Retinal pigment epithelial cell (primary cell): ENCODE results near the gene CAV3.
A peak's percentile ranks its signal among the peaks of the same experiment; 100 is the strongest.

Source experiments
- DNase-seq: peaks from one replicate; pipeline ENCODE4 v3.0.0-alpha.2; 2010; ENCODE audit warnings: low read depth
- H3K4me3 ChIP-seq: 2 replicates; pipeline ENCODE4 v1.5.1; 2011; ENCODE audit warnings: mild to moderate bottlenecking, low read length, control low read depth, moderate library complexity
- TF ChIP-seq, protein P1 (sequence below): conservative IDR thresholded peaks from 2 replicates; pipeline ENCODE4 v1.5.1; 2011; ENCODE audit warnings: low read depth, low read length, control low read depth, inconsistent platforms

Gene CAV3

DNA sequence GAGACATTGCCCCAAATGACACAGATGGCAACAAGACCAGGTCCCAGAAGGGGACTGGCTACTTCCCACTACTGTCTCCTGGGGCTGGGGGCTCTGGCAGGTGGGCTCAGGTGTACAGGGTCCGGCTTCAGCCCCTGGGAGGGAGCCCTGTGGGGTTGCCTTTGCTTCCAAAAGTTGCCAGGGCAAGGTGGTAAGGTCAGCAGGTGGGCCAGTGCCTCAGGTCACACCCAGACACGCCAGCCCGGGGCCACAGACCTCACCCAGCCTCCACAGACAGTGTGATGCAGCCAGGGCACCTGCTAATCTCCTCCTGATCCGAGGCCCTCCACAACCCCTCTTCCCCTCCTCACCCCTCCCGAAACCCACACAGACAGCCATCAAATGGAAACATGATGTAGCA, 28.3 kb downstream of the CAV3 start:
- no peak for DNase-seq
- H3K4me3 ChIP-seq = no peak overlapping the region
- TF ChIP-seq, protein P1, sequence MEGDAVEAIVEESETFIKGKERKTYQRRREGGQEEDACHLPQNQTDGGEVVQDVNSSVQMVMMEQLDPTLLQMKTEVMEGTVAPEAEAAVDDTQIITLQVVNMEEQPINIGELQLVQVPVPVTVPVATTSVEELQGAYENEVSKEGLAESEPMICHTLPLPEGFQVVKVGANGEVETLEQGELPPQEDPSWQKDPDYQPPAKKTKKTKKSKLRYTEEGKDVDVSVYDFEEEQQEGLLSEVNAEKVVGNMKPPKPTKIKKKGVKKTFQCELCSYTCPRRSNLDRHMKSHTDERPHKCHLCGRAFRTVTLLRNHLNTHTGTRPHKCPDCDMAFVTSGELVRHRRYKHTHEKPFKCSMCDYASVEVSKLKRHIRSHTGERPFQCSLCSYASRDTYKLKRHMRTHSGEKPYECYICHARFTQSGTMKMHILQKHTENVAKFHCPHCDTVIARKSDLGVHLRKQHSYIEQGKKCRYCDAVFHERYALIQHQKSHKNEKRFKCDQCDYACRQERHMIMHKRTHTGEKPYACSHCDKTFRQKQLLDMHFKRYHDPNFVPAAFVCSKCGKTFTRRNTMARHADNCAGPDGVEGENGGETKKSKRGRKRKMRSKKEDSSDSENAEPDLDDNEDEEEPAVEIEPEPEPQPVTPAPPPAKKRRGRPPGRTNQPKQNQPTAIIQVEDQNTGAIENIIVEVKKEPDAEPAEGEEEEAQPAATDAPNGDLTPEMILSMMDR = no peak

DNA sequence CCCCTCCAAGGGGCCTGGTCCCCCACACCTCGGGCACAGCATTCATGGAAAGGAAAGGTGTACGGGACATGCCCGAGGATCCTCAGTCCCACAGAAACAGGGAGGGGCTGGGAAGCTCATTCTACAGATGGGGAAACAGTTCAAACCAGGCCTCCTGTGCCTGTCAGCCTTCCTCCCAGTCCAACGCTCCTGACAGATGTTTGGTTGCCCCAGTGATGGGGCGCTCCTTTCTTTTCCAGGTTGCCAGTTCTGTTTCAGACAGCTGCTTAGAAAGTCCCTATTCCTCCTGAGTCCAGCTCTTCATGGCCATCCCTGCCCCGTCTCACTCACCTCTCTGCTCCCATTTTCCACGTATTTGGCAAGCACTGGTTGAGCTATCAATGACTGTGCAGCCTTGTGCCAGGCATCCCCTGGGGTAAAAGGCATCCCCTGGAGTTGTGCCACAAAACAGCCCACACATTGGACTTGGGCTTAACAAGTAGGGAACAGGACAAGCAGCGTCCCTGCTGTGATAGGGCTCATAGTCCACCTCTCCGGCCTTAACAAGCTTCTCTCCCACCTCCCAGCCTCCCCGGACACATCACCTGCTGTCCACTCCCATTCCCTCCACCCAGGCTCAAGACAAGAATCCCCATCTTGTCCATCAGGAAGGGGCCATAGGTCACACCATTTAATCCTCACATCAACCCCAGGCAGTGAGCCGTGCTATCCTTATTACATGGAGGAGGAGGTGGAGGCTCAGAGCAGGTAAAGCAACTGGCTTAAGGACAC, 29.2 kb downstream of the CAV3 start:
- TF ChIP-seq, protein P1 = no peak
- no peak overlapping the region for H3K4me3 ChIP-seq
- no peak for DNase-seq

DNA sequence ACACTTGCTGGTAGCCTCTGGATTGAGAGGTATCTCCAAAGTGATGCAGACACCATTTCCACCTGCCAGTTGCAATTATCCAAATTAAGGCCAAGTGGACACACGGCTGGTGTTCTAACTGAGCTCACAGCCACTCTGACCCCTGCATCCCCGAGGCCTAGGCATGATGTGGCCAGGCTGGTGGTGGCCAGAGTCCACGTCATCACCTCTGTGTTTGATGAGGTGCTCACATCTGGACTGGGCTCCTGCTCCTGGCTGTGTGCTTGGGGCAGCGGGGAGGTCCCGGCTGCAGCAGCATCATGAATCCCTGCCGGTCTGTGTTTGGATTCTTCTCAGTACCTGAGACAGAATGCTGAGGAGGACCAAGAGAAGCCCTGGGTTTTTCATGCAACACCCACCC, 30.9 kb downstream of the CAV3 start:
- TF ChIP-seq, protein P1 = no peak
- H3K4me3 ChIP-seq = no peak overlapping the region
- no peak for DNase-seq

DNA sequence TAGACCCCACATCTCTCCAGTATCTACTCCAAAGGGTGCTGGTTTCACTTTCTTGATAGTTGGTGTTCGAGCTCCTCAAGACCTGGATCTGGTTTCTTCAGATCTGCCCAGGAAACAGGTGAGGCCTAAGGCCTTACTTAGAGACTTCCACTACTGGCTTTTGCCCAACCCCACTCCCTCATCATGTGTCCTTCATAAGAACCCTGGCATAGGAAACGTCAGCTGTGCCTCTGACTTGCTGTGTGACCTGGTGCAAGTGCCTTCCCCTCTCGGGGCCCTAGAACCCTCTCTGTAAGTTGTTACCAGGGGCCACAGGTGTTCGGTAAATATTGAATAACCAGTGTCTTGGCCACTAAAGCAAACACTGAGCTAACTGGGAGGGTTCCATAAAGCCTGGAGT, 31.9 kb downstream of the CAV3 start:
- no peak for DNase-seq

GRCh38 chr3:8766148-8766547, 32.5 kb downstream of the CAV3 start:
- H3K4me3 ChIP-seq = peak overlapping the region; percentile 48
- TF ChIP-seq, protein P1 = no peak
- DNase-seq = no peak

More for the DNA sequence above, 31.9 kb downstream of the CAV3 start:
- TF ChIP-seq, protein P1 = no peak
- H3K4me3 ChIP-seq = peak overlapping the region; percentile 48

DNA sequence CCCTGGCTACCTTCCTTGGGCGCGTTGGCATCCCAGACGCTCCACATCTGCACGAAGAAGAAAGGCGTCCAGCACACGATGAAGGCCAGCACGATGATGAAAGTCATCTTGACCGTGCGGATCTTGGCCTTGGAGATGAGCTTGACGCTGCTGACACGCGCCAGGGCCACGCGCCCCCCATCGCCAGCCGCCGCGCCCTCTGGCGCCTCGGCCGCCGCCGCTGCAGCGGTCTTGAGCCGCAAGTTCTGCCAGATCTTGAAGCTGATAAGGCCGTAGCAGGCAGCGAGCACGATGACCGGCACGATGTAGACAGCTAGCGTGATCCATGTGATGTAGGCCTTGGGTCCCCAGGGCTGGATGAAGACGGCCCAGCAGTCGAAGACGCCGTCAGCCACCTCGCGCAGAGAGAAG, 33.7 kb downstream of the CAV3 start:
- DNase-seq = no peak
- H3K4me3 ChIP-seq = peak overlapping the region; percentile 48
- TF ChIP-seq, protein P1 = no peak
